T-helper 2 cell treated with Interferon-gamma antibody and Interleukin-4, amounts not matched to agents 5 μg/mL and 100 μg/mL, for 36 hours (primary cell): Measurements from ENCODE around the gene PTBP3.

Source experiments
- DNase-seq: peaks from one replicate; pipeline ENCODE4 v3.0.0; 2021; ENCODE audit warnings: low spot score
- H3K27ac Mint-ChIP-seq: one replicate; pipeline ENCODE4 v1.8.0; 2021; ENCODE audit warnings: mild to moderate bottlenecking, mixed read lengths
- H3K27me3 Mint-ChIP-seq: one replicate; pipeline ENCODE4 v1.8.0; 2021; ENCODE audit warnings: low read depth, mixed read lengths
- H3K36me3 Mint-ChIP-seq: one replicate; pipeline ENCODE4 v1.8.0; 2021; ENCODE audit warnings: low read depth, mixed read lengths
- H3K4me1 Mint-ChIP-seq: one replicate; pipeline ENCODE4 v1.8.0; 2021; ENCODE audit warnings: low read depth, mixed read lengths
- H3K4me3 Mint-ChIP-seq: one replicate; pipeline ENCODE4 v1.8.0; 2022; ENCODE audit warnings: mild to moderate bottlenecking, moderate library complexity, mixed read lengths
- H3K9me3 Mint-ChIP-seq: one replicate; pipeline ENCODE4 v1.8.0; 2021; ENCODE audit warnings: mixed read lengths

PTBP3 gene

GRCh38 chr9:112252194-112252593, 81.2 kb downstream of the PTBP3 start:
- Mint-ChIP-seq H3K36me3 (peaks cover 45% of the 10 kb centered on the region), H3K27me3 (no peaks in the 10 kb centered on the region), H3K4me1 (peaks cover 20% of the 10 kb centered on the region), H3K9me3 (peaks cover 4% of the 10 kb centered on the region), H3K4me3 (no peak overlapping the region), H3K27ac (no peak overlapping the region)
- no peak for DNase-seq

DNA sequence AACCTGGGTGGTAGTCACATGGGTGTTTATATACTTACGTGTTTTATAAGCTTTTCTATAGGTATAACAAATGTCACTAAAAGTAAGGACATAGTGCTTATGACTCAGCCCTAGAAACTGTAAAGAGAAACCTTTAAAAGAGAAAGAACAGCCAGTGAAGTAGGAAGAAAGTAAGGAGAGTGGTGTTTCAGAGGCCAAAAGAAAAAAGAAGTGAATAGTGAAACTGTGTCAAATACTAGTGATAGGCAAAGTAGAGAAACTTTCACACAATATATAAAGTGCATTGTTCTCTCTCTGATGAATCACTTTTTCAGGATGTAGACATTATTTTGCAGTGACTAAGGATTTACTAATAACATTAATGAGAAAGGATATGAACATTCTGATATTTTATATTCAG, 84.1 kb downstream of the PTBP3 start:
- peaks cover 3% of the 10 kb centered on the region for H3K9me3 Mint-ChIP-seq
- DNase-seq: no peak
- H3K4me3 Mint-ChIP-seq: no peak overlapping the region
- H3K27ac Mint-ChIP-seq: peak overlapping the region; percentile 9
- H3K4me1 Mint-ChIP-seq: peaks cover 20% of the 10 kb centered on the region
- no peaks in the 10 kb centered on the region for H3K27me3 Mint-ChIP-seq
- peaks cover 46% of the 10 kb centered on the region for H3K36me3 Mint-ChIP-seq

- Mint-ChIP-seq H3K27me3 (no peaks in the 10 kb centered on the region), H3K4me3 (no peak overlapping the region), H3K36me3 (peaks cover 45% of the 10 kb centered on the region), H3K27ac (no peak overlapping the region), H3K4me1 (peaks cover 20% of the 10 kb centered on the region), H3K9me3 (no peaks in the 10 kb centered on the region)
- DNase-seq: no peak
These were observed 84.7 kb downstream of the PTBP3 start for GRCh38 chr9:112248722-112249121.

- H3K9me3 Mint-ChIP-seq: no peaks in the 10 kb centered on the region
- no peak overlapping the region for H3K27ac Mint-ChIP-seq
- peaks cover 14% of the 10 kb centered on the region for H3K4me1 Mint-ChIP-seq
- no peak for DNase-seq
- H3K27me3 Mint-ChIP-seq: no peaks in the 10 kb centered on the region
- H3K36me3 Mint-ChIP-seq: peaks cover 43% of the 10 kb centered on the region
- no peak overlapping the region for H3K4me3 Mint-ChIP-seq
These were observed 86.3 kb downstream of the PTBP3 start for GRCh38 chr9:112247090-112247489.

DNA sequence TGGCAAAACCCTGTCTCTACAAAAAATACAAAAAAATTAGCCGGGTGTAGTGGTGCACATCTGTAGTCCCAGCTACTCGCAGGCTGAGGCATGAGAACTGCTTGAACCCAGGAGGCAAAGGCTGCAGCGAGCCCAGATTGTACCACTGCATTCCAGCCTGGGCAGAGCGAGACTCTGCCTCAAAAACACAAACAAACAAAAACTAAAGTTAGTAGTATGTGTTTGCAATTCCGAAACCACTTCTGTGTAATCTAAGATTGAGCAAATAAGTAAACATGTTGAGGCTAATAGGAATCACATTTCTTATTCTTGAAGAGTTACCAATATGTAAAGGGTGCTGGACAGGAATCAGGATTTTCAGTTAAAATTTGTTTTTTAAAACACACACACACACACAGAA, 88.3 kb downstream of the PTBP3 start:
- Mint-ChIP-seq H3K9me3 (no peaks in the 10 kb centered on the region), H3K4me3 (no peak overlapping the region), H3K36me3 (peaks cover 36% of the 10 kb centered on the region), H3K4me1 (peaks cover 16% of the 10 kb centered on the region), H3K27ac (no peak overlapping the region), H3K27me3 (no peaks in the 10 kb centered on the region)
- DNase-seq: no peak

- Mint-ChIP-seq H3K4me1 (peaks cover 10% of the 10 kb centered on the region), H3K27ac (no peak overlapping the region), H3K36me3 (peaks cover 32% of the 10 kb centered on the region), H3K27me3 (no peaks in the 10 kb centered on the region), H3K9me3 (no peaks in the 10 kb centered on the region), H3K4me3 (no peak overlapping the region)
- DNase-seq: no peak
These were observed 91.1 kb downstream of the PTBP3 start for GRCh38 chr9:112242147-112242804.

GRCh38 chr9:112241491-112241890, 91.9 kb downstream of the PTBP3 start:
- Mint-ChIP-seq H3K36me3 (peaks cover 25% of the 10 kb centered on the region), H3K4me3 (no peak overlapping the region), H3K27ac (no peak overlapping the region), H3K27me3 (no peaks in the 10 kb centered on the region), H3K4me1 (peaks cover 10% of the 10 kb centered on the region), H3K9me3 (no peaks in the 10 kb centered on the region)
- no peak for DNase-seq

DNA sequence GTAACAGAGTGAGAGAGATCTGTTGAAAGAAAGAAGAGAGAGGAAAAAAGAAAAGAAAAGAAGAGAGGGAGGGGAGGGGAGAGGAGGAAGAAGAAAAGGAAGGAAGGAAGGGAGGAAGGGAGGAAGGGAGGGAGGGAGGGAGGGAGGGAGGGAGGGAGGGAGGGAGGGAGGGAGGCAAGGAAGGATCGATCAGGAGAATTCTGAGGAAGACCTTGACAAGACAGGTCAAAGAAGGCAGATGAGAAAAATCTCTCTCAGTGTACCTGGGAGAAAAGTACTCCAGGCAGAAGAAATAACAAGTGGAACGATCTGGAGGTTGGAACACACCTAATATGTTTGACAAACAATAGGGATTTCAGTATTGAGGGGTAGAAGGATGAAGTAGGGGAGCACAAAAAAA, 93.7 kb downstream of the PTBP3 start:
- H3K36me3 Mint-ChIP-seq: peaks cover 21% of the 10 kb centered on the region
- peaks cover 10% of the 10 kb centered on the region for H3K4me1 Mint-ChIP-seq
- no peaks in the 10 kb centered on the region for H3K9me3 Mint-ChIP-seq
- H3K27me3 Mint-ChIP-seq: no peaks in the 10 kb centered on the region
- H3K27ac Mint-ChIP-seq: no peak overlapping the region
- no peak for DNase-seq
- H3K4me3 Mint-ChIP-seq: no peak overlapping the region

DNA sequence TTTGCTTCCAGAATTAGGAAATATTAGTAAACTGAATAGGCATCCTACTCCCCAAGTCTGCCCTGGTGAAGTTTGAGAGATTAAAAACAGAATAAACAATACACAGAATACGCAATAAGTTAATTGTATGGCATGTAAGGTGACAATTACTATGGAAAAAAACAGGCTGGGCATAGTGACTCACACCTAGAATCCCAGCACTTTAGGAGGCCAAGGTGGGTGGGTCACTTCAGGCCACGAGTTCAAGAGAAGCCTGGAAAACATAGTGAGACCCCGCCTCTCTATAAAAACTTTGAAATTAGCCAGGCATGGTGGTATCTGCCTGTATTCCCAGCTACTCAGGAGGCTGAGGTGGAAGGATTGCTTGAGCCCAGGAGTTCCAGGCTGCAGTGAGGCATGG, 94.1 kb downstream of the PTBP3 start:
- no peak for DNase-seq
- Mint-ChIP-seq H3K27ac (no peak overlapping the region), H3K4me3 (no peak overlapping the region), H3K27me3 (no peaks in the 10 kb centered on the region), H3K36me3 (peaks cover 19% of the 10 kb centered on the region), H3K4me1 (peaks cover 10% of the 10 kb centered on the region), H3K9me3 (no peaks in the 10 kb centered on the region)

- peaks cover 9% of the 10 kb centered on the region for H3K4me1 Mint-ChIP-seq
- peaks cover 32% of the 10 kb centered on the region for H3K36me3 Mint-ChIP-seq
- no peaks in the 10 kb centered on the region for H3K27me3 Mint-ChIP-seq
- no peak for DNase-seq
- no peak overlapping the region for H3K27ac Mint-ChIP-seq
- no peaks in the 10 kb centered on the region for H3K9me3 Mint-ChIP-seq
- H3K4me3 Mint-ChIP-seq: no peak overlapping the region
These were observed 98.6 kb downstream of the PTBP3 start for GRCh38 chr9:112234779-112235178.

- DNase-seq: no peak
- H3K36me3 Mint-ChIP-seq: peaks cover 32% of the 10 kb centered on the region
- no peak overlapping the region for H3K27ac Mint-ChIP-seq
- peaks cover 7% of the 10 kb centered on the region for H3K4me1 Mint-ChIP-seq
- H3K27me3 Mint-ChIP-seq: no peaks in the 10 kb centered on the region
- no peaks in the 10 kb centered on the region for H3K9me3 Mint-ChIP-seq
- no peak overlapping the region for H3K4me3 Mint-ChIP-seq
These were observed 99.7 kb downstream of the PTBP3 start for GRCh38 chr9:112233769-112234168.

GRCh38 chr9:112232233-112232632, 101.2 kb downstream of the PTBP3 start:
- Mint-ChIP-seq H3K27ac (no peak overlapping the region), H3K9me3 (no peaks in the 10 kb centered on the region), H3K27me3 (no peaks in the 10 kb centered on the region), H3K36me3 (peaks cover 38% of the 10 kb centered on the region), H3K4me3 (no peak overlapping the region), H3K4me1 (peaks cover 6% of the 10 kb centered on the region)
- no peak for DNase-seq

DNA sequence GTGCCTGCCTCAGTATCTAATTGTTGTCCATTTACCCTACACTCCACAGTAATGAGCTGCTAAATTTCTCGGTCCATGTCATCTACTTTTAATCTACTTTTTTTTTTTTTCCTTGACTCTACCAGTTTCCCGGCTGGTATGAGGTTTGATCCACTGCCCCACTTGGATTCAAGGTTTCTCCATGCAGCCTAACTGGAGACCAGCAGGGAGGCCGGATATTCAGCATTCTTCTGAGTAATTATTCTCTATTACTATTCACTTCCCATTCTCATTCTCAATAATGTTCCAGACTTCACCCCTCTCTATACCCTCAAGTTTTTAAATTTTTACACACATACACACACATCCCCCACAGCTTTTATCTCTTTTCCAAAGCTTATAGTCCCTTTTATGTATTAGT, 107.3 kb downstream of the PTBP3 start:
- Mint-ChIP-seq H3K4me3 (no peak overlapping the region), H3K36me3 (peaks cover 66% of the 10 kb centered on the region), H3K27me3 (no peaks in the 10 kb centered on the region), H3K4me1 (peaks cover 14% of the 10 kb centered on the region), H3K27ac (no peak overlapping the region), H3K9me3 (no peaks in the 10 kb centered on the region)
- DNase-seq: no peak

DNA sequence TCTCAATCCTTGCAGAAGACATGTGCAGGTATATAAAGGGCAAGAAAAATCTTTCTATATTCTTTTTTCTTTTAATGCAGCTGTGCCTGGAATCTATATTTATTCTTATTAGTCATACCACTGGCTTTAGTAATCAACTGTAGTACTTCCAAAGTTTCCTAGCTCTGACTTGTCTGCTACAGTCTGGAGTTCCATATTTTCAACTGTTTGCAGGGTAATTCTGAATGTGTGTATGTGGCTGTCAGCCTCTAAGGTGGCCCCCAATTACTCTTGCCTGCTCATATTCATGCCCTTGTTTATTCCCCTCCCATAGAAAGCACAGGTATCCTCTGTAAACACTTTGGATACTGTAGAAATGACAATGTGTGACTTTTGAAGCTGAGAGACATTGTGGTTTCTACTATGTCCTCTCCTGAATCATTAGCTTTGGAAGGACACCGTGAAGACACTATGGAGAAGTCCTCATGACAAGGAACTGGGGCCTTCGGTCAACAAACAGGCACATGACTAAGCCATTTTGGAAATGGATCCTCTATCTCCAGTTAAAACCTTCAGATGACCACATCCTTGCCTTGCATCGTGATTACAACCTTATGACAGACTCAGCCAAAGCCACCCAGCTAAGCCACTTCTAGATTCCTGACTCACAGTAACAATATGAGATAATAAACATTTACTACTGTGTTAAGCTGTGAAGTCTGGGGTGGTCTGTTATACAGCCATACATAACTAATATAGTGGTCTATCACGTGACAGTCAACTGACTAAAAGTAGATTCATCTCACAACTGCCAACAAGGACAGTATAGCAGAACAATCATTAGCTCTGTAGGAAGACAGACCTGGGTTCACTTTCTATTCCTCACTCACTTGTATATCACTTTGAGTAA, 108.8 kb downstream of the PTBP3 start:
- no peak for DNase-seq
- H3K27me3 Mint-ChIP-seq: no peaks in the 10 kb centered on the region
- H3K9me3 Mint-ChIP-seq: no peaks in the 10 kb centered on the region
- no peak overlapping the region for H3K27ac Mint-ChIP-seq
- H3K36me3 Mint-ChIP-seq: peaks cover 61% of the 10 kb centered on the region
- H3K4me1 Mint-ChIP-seq: peaks cover 21% of the 10 kb centered on the region
- no peak overlapping the region for H3K4me3 Mint-ChIP-seq
